B cell (primary cell): ENCODE data around the gene TAF4. TPM values are rescaled to one million over a fixed set of nuclear protein-coding genes. Genes with fewer than 3 reads are reported as not detected.

Experiments
- ATAC-seq: fragments of 200-7000 bp; cut with Tn5 transposase; one replicate; pipeline ENCODE4 v1.10.0; 2021; ENCODE audit warnings: low read depth, mild to moderate bottlenecking, moderate number of reproducible peaks, moderate library complexity
- CTCF ChIA-PET: fragments of 350-600 bp; sonication (Branson Sonifier 250); formaldehyde crosslinking; loops from one replicate; lab custom pipeline; 2021; ENCODE audit warnings: antibody characterized with exemption, inconsistent platforms; lab: Charles Lee
- POLR2A ChIA-PET: fragments of 350-600 bp; sonication (Branson Sonifier 250); formaldehyde crosslinking; loops from one replicate; lab custom pipeline; 2021; ENCODE audit warnings: antibody characterized with exemption; lab: Charles Lee
- DNase-seq: peaks from one replicate; pipeline ENCODE4 v3.0.0; 2013
- H2AFZ ChIP-seq: 2 replicates; pipeline ENCODE4 v1.6.1; 2012; ENCODE audit warnings: mild to moderate bottlenecking, low read depth, low read length; ENCODE audit not compliant: insufficient read depth, poor library complexity, severe bottlenecking
- H3K27ac ChIP-seq, 2 donors: 1 replicate in 1 of 2; 2 replicates in 1 of 2; pipeline ENCODE4 v1.5.1; 2012 to 2013; ENCODE audit warnings: low read length in 2 of 2, mild to moderate bottlenecking in 2 of 2, moderate library complexity in 1 of 2
- H3K27me3 ChIP-seq, 4 experiments: fragments of 200-600 bp in 1 of 4; sonication (generic) in 1 of 4; replicated peaks in 1 of 4; 1 replicate in 2 of 4; 2 replicates in 2 of 4; pipeline versions ENCODE4 v1.6.1 to v1.7.0; 2013 to 2016; ENCODE audit warnings: low read length in 3 of 4, mild to moderate bottlenecking in 2 of 4, mixed read lengths in 1 of 4, moderate library complexity in 1 of 4; ENCODE audit not compliant: insufficient read depth in 4 of 4, control insufficient read depth in 3 of 4; ENCODE audit errors: control extremely low read depth in 1 of 4
- H3K36me3 ChIP-seq, 2 experiments: replicated peaks in 1 of 2; 1 replicate in 1 of 2; 2 replicates in 1 of 2; pipeline versions ENCODE4 v1.6.1 to v1.7.1; 2013; ENCODE audit warnings: low read length in 1 of 2; ENCODE audit not compliant: insufficient read depth in 2 of 2, control insufficient read depth in 1 of 2; ENCODE audit errors: control extremely low read depth in 1 of 2, extremely low read depth in 1 of 2
- H3K4me1 ChIP-seq, 2 donors: fragments of 200-600 bp in 1 of 2; sonication (generic) in 1 of 2; 1 replicate in 1 of 2; 2 replicates in 1 of 2; pipeline versions ENCODE4 v1.5.1 to v1.6.1; 2013 to 2017; ENCODE audit warnings: low read length in 2 of 2; ENCODE audit not compliant: control insufficient read depth in 2 of 2, insufficient read depth in 2 of 2
- H3K4me2 ChIP-seq: replicated peaks from 2 replicates; pipeline ENCODE3; 2012; ENCODE audit warnings: mild to moderate bottlenecking, low read depth, low read length; ENCODE audit not compliant: poor library complexity, severe bottlenecking
- H3K4me3 ChIP-seq, 5 experiments: fragments of 200-600 bp in 1 of 5; sonication (generic) in 1 of 5; 1 replicate in 3 of 5; 2 replicates in 2 of 5; pipeline versions ENCODE4 v1.5.1 to v1.7.0; 2011 to 2016; ENCODE audit warnings: low read length in 4 of 5, mild to moderate bottlenecking in 4 of 5, low read depth in 2 of 5, control low read depth in 1 of 5, moderate library complexity in 1 of 5; ENCODE audit not compliant: insufficient read depth in 1 of 5; ENCODE audit errors: control extremely low read depth in 1 of 5, extremely low read depth in 1 of 5
- H3K79me2 ChIP-seq: fragments of 200-600 bp; sonication (generic); one replicate; pipeline ENCODE4 v1.6.0; 2016; ENCODE audit warnings: low read length; ENCODE audit not compliant: control insufficient read depth, insufficient read depth
- H3K9ac ChIP-seq: fragments of 200-600 bp; sonication (generic); 2 replicates; pipeline ENCODE4 v1.6.1; 2017; ENCODE audit warnings: mild to moderate bottlenecking, low read length, moderate library complexity
- H3K9me3 ChIP-seq, 3 donors: one replicate each; pipeline versions ENCODE4 v1.6.1 to v1.7.1; 2013; ENCODE audit warnings: low read length in 2 of 3; ENCODE audit not compliant: control insufficient read depth in 2 of 3, insufficient read depth in 1 of 3; ENCODE audit errors: control extremely low read depth in 1 of 3
- H4K20me1 ChIP-seq: 2 replicates; pipeline ENCODE4 v1.6.0; 2012; ENCODE audit warnings: mild to moderate bottlenecking, low read length; ENCODE audit not compliant: insufficient read depth, control insufficient read depth, poor library complexity, severe bottlenecking
- H3K27ac Mint-ChIP-seq: one replicate; pipeline ENCODE4 v1.8.0; 2021; ENCODE audit warnings: mixed read lengths
- H3K27me3 Mint-ChIP-seq: one replicate; pipeline ENCODE4 v1.8.0; 2021; ENCODE audit warnings: mixed read lengths
- H3K4me1 Mint-ChIP-seq: one replicate; pipeline ENCODE4 v1.8.0; 2021; ENCODE audit warnings: mixed read lengths
- H3K4me3 Mint-ChIP-seq: one replicate; pipeline ENCODE4 v1.8.0; 2021; ENCODE audit warnings: mixed read lengths
- H3K9me3 Mint-ChIP-seq: one replicate; pipeline ENCODE4 v1.8.0; 2022; ENCODE audit warnings: mixed read lengths; ENCODE audit not compliant: insufficient read depth
- CTCF ChIP-seq: fragments of 200-600 bp; IDR thresholded peaks from one replicate; pipeline ENCODE4 v1.8.0; 2022; ENCODE audit warnings: antibody characterized with exemption, mild to moderate bottlenecking
- EZH2 ChIP-seq: IDR thresholded peaks from 2 replicates; pipeline ENCODE4 v1.6.1; 2012; ENCODE audit warnings: borderline replicate concordance, low read depth, mild to moderate bottlenecking, moderate library complexity, low read length; ENCODE audit not compliant: insufficient read depth, poor library complexity, severe bottlenecking
- WGBS: methylation state at CpG from one replicate; pipeline ENCODE4 v1.1.5; 2013; ENCODE audit warnings: missing lambda C conversion rate; ENCODE audit not compliant: insufficient coverage; 5-methylcytosine and 5-hydroxymethylcytosine counted together
- intact Hi-C: fragments of 100-400 bp; cut with micrococcal nuclease; formaldehyde crosslinking; loops from one replicate; pipeline ENCODE4 v1.10.0; 2022
- polyA plus RNA-seq: library from polyadenylated mRNA; depleted of rRNA; stranded (reverse); fragments of >200 nt; gene quantifications from 2 replicates; pipeline ENCODE4 v1.2.3, GENCODE V29; 2012
- total RNA-seq, 2 donors: library from RNA; stranded (reverse); fragments of 120-200 nt in 1 of 2; gene quantifications; 1 replicate in 1 of 2; 2 replicates in 1 of 2; pipeline versions ENCODE4 v1.2.3 to v1.2.4, GENCODE V29; 2013 to 2022

Gene TAF4
- total and polyA plus RNA-seq, 2 donors (not counting 1 experiment from before 2014, with no cell fraction given): 13.9 to 39.5 TPM

GRCh38 chr20:61954276-61955021, 111.2 kb downstream of the TAF4 start:
- no peak for TF ChIP-seq CTCF
- TF ChIP-seq EZH2: no peak
- H3K4me1 Mint-ChIP-seq: no peaks in the 10 kb centered on the region
- peaks cover 0 to 3% (median 0%) of the 10 kb centered on the region in 3 donors for H3K9me3 ChIP-seq
- H3K9ac ChIP-seq: no peak overlapping the region
- H3K9me3 Mint-ChIP-seq: no peaks in the 10 kb centered on the region
- H3K36me3 ChIP-seq: no peaks in the 10 kb centered on the region
- H3K27me3 ChIP-seq: peaks cover 0 to 15% (median 0%) of the 10 kb centered on the region in 4 experiments
- no peak overlapping the region for H2AFZ ChIP-seq
- no peak overlapping the region for H3K27ac ChIP-seq
- H3K4me2 ChIP-seq: no peak overlapping the region
- no peaks in the 10 kb centered on the region for H3K4me1 ChIP-seq
- DNase-seq: no peak
- no peak for ATAC-seq
- intact Hi-C loops: no loop called here
- H3K79me2 ChIP-seq: no peaks in the 10 kb centered on the region
- no peaks in the 10 kb centered on the region for H4K20me1 ChIP-seq
- POLR2A ChIA-PET: no interaction called here
- no peak overlapping the region for H3K4me3 Mint-ChIP-seq
- WGBS: 68% methylated on average over 11 of the region's 16 CpGs
- CTCF ChIA-PET: no interaction called here
- no peak overlapping the region for H3K27ac Mint-ChIP-seq
- H3K4me3 ChIP-seq: no peak overlapping the region
- H3K27me3 Mint-ChIP-seq: peaks cover 23% of the 10 kb centered on the region
